ENCODE data around the gene FBXO36.

The FBXO36 gene

GRCh38 chr2:230048010-230048671 is 125.8 kb downstream of the FBXO36 start:
- Histone ChIP-seq H4K20me1 (ENCODE audit: insufficient read depth, low read length) (no peaks in the 10 kb centered on the region), H3K36me3 (ENCODE audit: insufficient read depth, low read length) (no peaks in the 10 kb centered on the region), H3K27ac (ENCODE audit: low read length) (no peak overlapping the region), H3K4me2 (ENCODE audit: insufficient read depth, low read length) (no peak overlapping the region), H3K4me3 (ENCODE audit: low read depth in 1 of 2, low read length in 2 of 2) (no peak overlapping the region), H3K79me2 (ENCODE audit: insufficient read depth, low read length) (no peaks in the 10 kb centered on the region), H3K4me1 (ENCODE audit: insufficient read depth, low read length) (no peaks in the 10 kb centered on the region), H3K9me3 (ENCODE audit: insufficient read depth, low read length, severe bottlenecking) (no peaks in the 10 kb centered on the region), H3K27me3 (ENCODE audit: insufficient read depth, low read length, poor library complexity) (no peaks in the 10 kb centered on the region), H2AFZ (ENCODE audit: low read depth, low read length) (no peak overlapping the region), H3K9ac (ENCODE audit: low read depth, low read length) (no peak overlapping the region)
- ATAC-seq (ENCODE audit: insufficient read depth, low read depth) (no peak), DNase-seq (no peak)
- no peak for TF ChIP-seq CTCF (IDR thresholded peaks at IDR 0.05; ENCODE audit: borderline replicate concordance, extremely low read depth, low read length, poor library complexity, severe bottlenecking)
- TF ChIP-seq EZH2 (IDR thresholded peaks at IDR 0.05; ENCODE audit: borderline replicate concordance, low read depth, low read length, severe bottlenecking), result no peak

- no peak overlapping the region for H3K27ac ChIP-seq (ENCODE audit: low read length)
- no peak for ATAC-seq (ENCODE audit: insufficient read depth, low read depth)
- no peaks in the 10 kb centered on the region for H4K20me1 ChIP-seq (ENCODE audit: insufficient read depth, low read length)
- H3K4me3 ChIP-seq (ENCODE audit: low read depth in 1 of 2, low read length in 2 of 2), result no peak overlapping the region
- DNase-seq, result no peak
- no peak overlapping the region for H2AFZ ChIP-seq (ENCODE audit: low read depth, low read length)
- no peak overlapping the region for H3K9ac ChIP-seq (ENCODE audit: low read depth, low read length)
- H3K9me3 ChIP-seq (ENCODE audit: insufficient read depth, low read length, severe bottlenecking), result no peaks in the 10 kb centered on the region
- no peak overlapping the region for H3K4me2 ChIP-seq (ENCODE audit: insufficient read depth, low read length)
- H3K36me3 ChIP-seq (ENCODE audit: insufficient read depth, low read length), result no peaks in the 10 kb centered on the region
- TF ChIP-seq EZH2 (IDR thresholded peaks at IDR 0.05; ENCODE audit: borderline replicate concordance, low read depth, low read length, severe bottlenecking), result no peak
- H3K4me1 ChIP-seq (ENCODE audit: insufficient read depth, low read length), result no peaks in the 10 kb centered on the region
- no peaks in the 10 kb centered on the region for H3K27me3 ChIP-seq (ENCODE audit: insufficient read depth, low read length, poor library complexity)
- H3K79me2 ChIP-seq (ENCODE audit: insufficient read depth, low read length), result no peaks in the 10 kb centered on the region
These were observed 127.8 kb downstream of the FBXO36 start for GRCh38 chr2:230050136-230050535.

GRCh38 chr2:230052299-230052698 is 130.0 kb downstream of the FBXO36 start:
- Histone ChIP-seq H3K27ac (ENCODE audit: low read length) (no peak overlapping the region), H2AFZ (ENCODE audit: low read depth, low read length) (no peak overlapping the region), H3K27me3 (ENCODE audit: insufficient read depth, low read length, poor library complexity) (no peaks in the 10 kb centered on the region), H3K79me2 (ENCODE audit: insufficient read depth, low read length) (no peaks in the 10 kb centered on the region), H3K9ac (ENCODE audit: low read depth, low read length) (no peak overlapping the region), H3K4me3 (ENCODE audit: low read depth in 1 of 2, low read length in 2 of 2) (no peak overlapping the region), H3K36me3 (ENCODE audit: insufficient read depth, low read length) (no peaks in the 10 kb centered on the region), H3K4me1 (ENCODE audit: insufficient read depth, low read length) (no peaks in the 10 kb centered on the region), H3K4me2 (ENCODE audit: insufficient read depth, low read length) (no peak overlapping the region), H4K20me1 (ENCODE audit: insufficient read depth, low read length) (no peaks in the 10 kb centered on the region), H3K9me3 (ENCODE audit: insufficient read depth, low read length, severe bottlenecking) (no peaks in the 10 kb centered on the region)
- TF ChIP-seq EZH2 (IDR thresholded peaks at IDR 0.05; ENCODE audit: borderline replicate concordance, low read depth, low read length, severe bottlenecking), result no peak
- TF ChIP-seq CTCF (IDR thresholded peaks at IDR 0.05; ENCODE audit: borderline replicate concordance, extremely low read depth, low read length, poor library complexity, severe bottlenecking), result no peak
- ATAC-seq (ENCODE audit: insufficient read depth, low read depth) (no peak), DNase-seq (no peak)

GRCh38 chr2:230053753-230054478 is 131.6 kb downstream of the FBXO36 start:
- Histone ChIP-seq H4K20me1 (ENCODE audit: insufficient read depth, low read length) (no peaks in the 10 kb centered on the region), H3K79me2 (ENCODE audit: insufficient read depth, low read length) (no peaks in the 10 kb centered on the region), H3K4me3 (ENCODE audit: low read depth in 1 of 2, low read length in 2 of 2) (no peak overlapping the region), H3K27me3 (ENCODE audit: insufficient read depth, low read length, poor library complexity) (no peaks in the 10 kb centered on the region), H3K4me2 (ENCODE audit: insufficient read depth, low read length) (no peak overlapping the region), H3K4me1 (ENCODE audit: insufficient read depth, low read length) (no peaks in the 10 kb centered on the region), H2AFZ (ENCODE audit: low read depth, low read length) (no peak overlapping the region), H3K36me3 (ENCODE audit: insufficient read depth, low read length) (no peaks in the 10 kb centered on the region), H3K9me3 (ENCODE audit: insufficient read depth, low read length, severe bottlenecking) (peaks cover 2% of the 10 kb centered on the region), H3K9ac (ENCODE audit: low read depth, low read length) (no peak overlapping the region), H3K27ac (ENCODE audit: low read length) (no peak overlapping the region)
- TF ChIP-seq CTCF (IDR thresholded peaks at IDR 0.05; ENCODE audit: borderline replicate concordance, extremely low read depth, low read length, poor library complexity, severe bottlenecking), result no peak
- no peak for TF ChIP-seq EZH2 (IDR thresholded peaks at IDR 0.05; ENCODE audit: borderline replicate concordance, low read depth, low read length, severe bottlenecking)
- no peak for DNase-seq
- no peak for ATAC-seq (ENCODE audit: insufficient read depth, low read depth)

All from DND-41 (cell line).